Neural cell (in vitro differentiated cells): ENCODE results near the gene ING1. TPM values are rescaled to one million over a fixed set of nuclear protein-coding genes. Genes with fewer than 3 reads are reported as not detected.

Experiments used
- H2AFZ ChIP-seq: fragments of 200-600, 300-800 bp; sonication (generic), shearing (Covaris generic); 2 replicates; pipeline ENCODE4 v1.6.0; 2014; ENCODE audit warnings: low read depth, mild to moderate bottlenecking, antibody characterized with exemption, low read length, moderate library complexity
- H3F3A ChIP-seq: fragments of 200-600 bp; shearing (Covaris generic); 2 replicates; pipeline ENCODE4 v1.6.1; 2016; ENCODE audit warnings: mild to moderate bottlenecking, moderate library complexity, mixed read lengths, antibody characterized with exemption, low read length; ENCODE audit not compliant: insufficient read depth, poor library complexity, severe bottlenecking
- H3K27ac ChIP-seq: fragments of 200-600, 300-800 bp; sonication (generic), shearing (Covaris generic); 2 replicates; pipeline ENCODE4 v1.5.1; 2014; ENCODE audit warnings: mild to moderate bottlenecking, low read length, moderate library complexity
- H3K27me3 ChIP-seq: fragments of 300-800, 200-600 bp; sonication (generic), shearing (Covaris generic); 2 replicates; pipeline ENCODE4 v1.6.0; 2014; ENCODE audit warnings: mild to moderate bottlenecking, low read depth, low read length, moderate library complexity; ENCODE audit not compliant: insufficient read depth
- H3K36me3 ChIP-seq: fragments of 300-800, 200-600 bp; sonication (generic), shearing (Covaris generic); 2 replicates; pipeline ENCODE4 v1.5.1; 2014; ENCODE audit warnings: mild to moderate bottlenecking, antibody characterized with exemption, low read length, moderate library complexity; ENCODE audit not compliant: insufficient read depth
- H3K4me2 ChIP-seq: fragments of 300-800, 200-600 bp; sonication (generic), shearing (Covaris generic); 2 replicates; pipeline ENCODE4 v1.6.0; 2014; ENCODE audit warnings: mild to moderate bottlenecking, low read length
- H3K4me3 ChIP-seq: fragments of 300-800, 200-600 bp; sonication (generic), shearing (Covaris generic); 2 replicates; pipeline ENCODE4 v1.5.1; 2014; ENCODE audit warnings: mild to moderate bottlenecking, low read length, moderate library complexity
- H3K79me2 ChIP-seq: fragments of 200-600 bp; shearing (Covaris generic); replicated peaks from 2 replicates; pipeline ENCODE4 v1.6.0; 2014; ENCODE audit warnings: mild to moderate bottlenecking, low read length, moderate library complexity; ENCODE audit not compliant: insufficient read depth
- H3K9ac ChIP-seq: fragments of 300-800, 200-600 bp; sonication (generic), shearing (Covaris generic); 2 replicates; pipeline ENCODE4 v1.6.1; 2016; ENCODE audit warnings: mild to moderate bottlenecking, low read length, mixed read lengths
- H3K9me2 ChIP-seq: fragments of 200-600 bp; shearing (Covaris generic); 2 replicates; pipeline ENCODE4 v1.6.1; 2016; ENCODE audit warnings: mild to moderate bottlenecking, low read length, mixed read lengths; ENCODE audit not compliant: insufficient read depth
- H3K9me3 ChIP-seq: fragments of 200-600, 300-800 bp; sonication (generic), shearing (Covaris generic); 2 replicates; pipeline ENCODE4 v1.6.1; 2016; ENCODE audit warnings: mild to moderate bottlenecking, mixed run types, low read length, moderate library complexity, mixed read lengths
- H4K20me1 ChIP-seq: fragments of 200-600 bp; shearing (Covaris generic); 2 replicates; pipeline ENCODE4 v1.6.1; 2016; ENCODE audit warnings: mild to moderate bottlenecking, mixed run types; ENCODE audit not compliant: insufficient read depth
- CTCF ChIP-seq: fragments of 450-650 bp; IDR thresholded peaks from 2 replicates; pipeline ENCODE4 v1.5.1; 2014; ENCODE audit warnings: antibody characterized with exemption, mild to moderate bottlenecking, moderate library complexity; ENCODE audit not compliant: poor library complexity, severe bottlenecking
- EP300 ChIP-seq: fragments of 450-650 bp; conservative IDR thresholded peaks from 2 replicates; pipeline ENCODE4 v1.6.1; 2014; ENCODE audit warnings: antibody characterized with exemption, mild to moderate bottlenecking, moderate library complexity; ENCODE audit not compliant: poor library complexity, severe bottlenecking
- EZH2 ChIP-seq: fragments of 200-600, 300-800 bp; shearing (Covaris generic), sonication (generic); IDR thresholded peaks from 2 replicates; pipeline ENCODE4 v1.6.1; 2014; ENCODE audit warnings: antibody characterized with exemption, low read length, borderline replicate concordance, mild to moderate bottlenecking; ENCODE audit not compliant: insufficient read depth, poor library complexity, severe bottlenecking
- MXI1 ChIP-seq: fragments of 450-650 bp; conservative IDR thresholded peaks from 2 replicates; pipeline ENCODE4 v1.6.1; 2014; ENCODE audit warnings: antibody characterized with exemption, mild to moderate bottlenecking; ENCODE audit not compliant: poor library complexity, severe bottlenecking
- POLR2AphosphoS5 ChIP-seq: IDR thresholded peaks from 2 replicates; pipeline ENCODE4 v1.6.1; 2012
- RAD21 ChIP-seq: fragments of 450-650 bp; conservative IDR thresholded peaks from 2 replicates; pipeline ENCODE4 v1.6.1; 2014; ENCODE audit warnings: antibody characterized with exemption, mild to moderate bottlenecking, moderate library complexity
- REST ChIP-seq: IDR thresholded peaks from 2 replicates; pipeline ENCODE4 v1.6.1; 2012; ENCODE audit warnings: borderline replicate concordance
- SMC3 ChIP-seq: fragments of 450-650 bp; conservative IDR thresholded peaks from 2 replicates; pipeline ENCODE4 v1.6.1; 2014; ENCODE audit warnings: antibody characterized with exemption, mild to moderate bottlenecking, moderate library complexity; ENCODE audit not compliant: poor library complexity
- TAF1 ChIP-seq: IDR thresholded peaks from 2 replicates; pipeline ENCODE4 v1.6.1; 2012; ENCODE audit warnings: low read depth
- polyA plus RNA-seq: library from polyadenylated mRNA; depleted of rRNA; stranded (reverse); fragments of >200 nt; gene quantifications from 2 replicates; pipeline ENCODE4 v1.2.3, GENCODE V29; 2014

ING1 gene
- polyA plus RNA-seq, 1 donor from 2014 or later: 23.2 TPM

- Histone ChIP-seq H3K79me2 (peaks cover 32% of the 10 kb centered on the region), H2AFZ (peak overlapping the region; percentile 67), H3K27me3 (no peaks in the 10 kb centered on the region), H3K9me3 (no peaks in the 10 kb centered on the region), H3K4me2 (peak overlapping the region; percentile 89), H3K4me3 (peak overlapping the region; percentile 93), H3F3A (peaks cover 6% of the 10 kb centered on the region), H4K20me1 (peaks cover 3% of the 10 kb centered on the region), H3K27ac (peak overlapping the region; percentile 100), H3K36me3 (no peaks in the 10 kb centered on the region), H3K9me2 (no peaks in the 10 kb centered on the region), H3K9ac (peak overlapping the region; percentile 100)
- peak; percentile 80 for TF ChIP-seq POLR2AphosphoS5
- TF ChIP-seq MXI1: peak; percentile 80
- TF ChIP-seq EZH2: no peak
- no peak for TF ChIP-seq CTCF
- no peak for TF ChIP-seq TAF1
- peak; percentile 37 for TF ChIP-seq EP300
- no peak for TF ChIP-seq SMC3
Observed at GRCh38 chr13:110712081-110712848, 1.2 kb upstream of the ING1 start.

- H3K9me2 ChIP-seq: no peaks in the 10 kb centered on the region
- peak overlapping the region; percentile 100 for H3K27ac ChIP-seq
- H4K20me1 ChIP-seq: peaks cover 3% of the 10 kb centered on the region
- H3K9me3 ChIP-seq: no peaks in the 10 kb centered on the region
- peak; percentile 10 for TF ChIP-seq SMC3
- TF ChIP-seq EZH2: no peak
- peak; percentile 96 for TF ChIP-seq POLR2AphosphoS5
- peak; percentile 26 for TF ChIP-seq CTCF
- TF ChIP-seq EP300: peak; percentile 29
- TF ChIP-seq MXI1: peak; percentile 39
- peak; percentile 27 for TF ChIP-seq RAD21
- peak; percentile 10 for TF ChIP-seq REST
- peak; percentile 90 for TF ChIP-seq TAF1
- peak overlapping the region; percentile 18 for H2AFZ ChIP-seq
- H3K27me3 ChIP-seq: no peaks in the 10 kb centered on the region
- peaks cover 40% of the 10 kb centered on the region for H3K79me2 ChIP-seq
- peak overlapping the region; percentile 100 for H3K9ac ChIP-seq
- H3K4me2 ChIP-seq: no peak overlapping the region
- no peaks in the 10 kb centered on the region for H3K36me3 ChIP-seq
- peaks cover 6% of the 10 kb centered on the region for H3F3A ChIP-seq
- peak overlapping the region; percentile 93 for H3K4me3 ChIP-seq
Observed at GRCh38 chr13:110712849-110713641, 455 bp upstream of the ING1 start.
